Choroid plexus epithelial cell (primary cell): ENCODE results near the gene SSBP2.

Experiments
- DNase-seq: peaks from one replicate; pipeline ENCODE4 v3.0.0-alpha.2; 2010; ENCODE audit warnings: low read depth
- H3K4me3 ChIP-seq: 2 replicates; pipeline ENCODE4 v1.5.1; 2011; ENCODE audit warnings: low read depth, mild to moderate bottlenecking, control low read depth, low read length, moderate library complexity
- CTCF ChIP-seq: conservative IDR thresholded peaks from 2 replicates; pipeline ENCODE4 v1.5.1; 2011; ENCODE audit warnings: low read depth, mild to moderate bottlenecking, control low read depth, inconsistent platforms, low read length, moderate library complexity

The SSBP2 gene

GRCh38 chr5:81751009-81751835 lies at the start of gene SSBP2:
TSS of gene SSBP2 (minus strand) at chr5:81751097. CDS start at chr5:81751042, 55 bp downstream.
- TF ChIP-seq CTCF, result no peak
- DNase-seq, result peak; percentile 100
- H3K4me3 ChIP-seq, result peak within 1 kb of the TSS; percentile 77

- DNase-seq, result no peak
- TF ChIP-seq CTCF, result no peak
Measured at GRCh38 chr5:81795666-81796065, 44.8 kb upstream of the SSBP2 start.

GRCh38 chr5:81794226-81794625 lies 43.3 kb upstream of the SSBP2 start:
- peak; percentile 57 for DNase-seq
- no peak for TF ChIP-seq CTCF
- no peak overlapping the region for H3K4me3 ChIP-seq

More at GRCh38 chr5:81795666-81796065, 44.8 kb upstream of the SSBP2 start:
- H3K4me3 ChIP-seq, result no peak overlapping the region

GRCh38 chr5:81790336-81790735 lies 39.4 kb upstream of the SSBP2 start:
- no peak overlapping the region for H3K4me3 ChIP-seq
- TF ChIP-seq CTCF, result no peak
- no peak for DNase-seq

- no peak for TF ChIP-seq CTCF
- DNase-seq, result peak; percentile 71
- no peak overlapping the region for H3K4me3 ChIP-seq
Measured at GRCh38 chr5:81789033-81789432, 38.1 kb upstream of the SSBP2 start.

- DNase-seq, result no peak
- no peak for TF ChIP-seq CTCF
- no peak overlapping the region for H3K4me3 ChIP-seq
Measured at GRCh38 chr5:81788329-81788728, 37.4 kb upstream of the SSBP2 start.

GRCh38 chr5:81787474-81788242 lies 36.8 kb upstream of the SSBP2 start:
- peak; percentile 85 for DNase-seq
- TF ChIP-seq CTCF, result no peak
- no peak overlapping the region for H3K4me3 ChIP-seq
